ENCODE measurements around the gene DNAH5. TPM values are rescaled to one million over a fixed set of nuclear protein-coding genes. Genes with fewer than 3 reads are reported as not detected.

DNAH5 gene
- total RNA-seq, 1 donor from 2014 or later, result 0.20 TPM

DNA sequence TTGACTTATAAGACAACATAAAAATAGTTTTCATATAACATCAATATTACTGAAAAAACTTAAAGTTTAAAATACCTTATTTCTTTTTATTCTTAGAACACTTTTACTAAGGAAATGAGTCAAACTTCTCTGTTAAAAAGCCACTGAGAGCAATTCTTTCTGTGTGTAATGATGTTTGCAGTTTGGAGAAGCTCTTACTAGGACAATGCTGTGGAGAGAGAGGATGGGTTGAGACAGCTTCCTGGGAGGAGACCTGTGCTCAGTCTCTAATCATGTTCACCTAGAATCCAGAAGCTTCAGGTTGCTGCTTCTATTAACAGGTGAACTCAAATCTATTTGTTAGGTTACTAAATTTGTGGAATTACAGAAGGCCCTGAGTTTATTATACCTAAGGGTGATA, 198.5 kb downstream of the DNAH5 start:
- no peak overlapping the region for H3K4me3 Mint-ChIP-seq (ENCODE audit: unreplicated experiment)
- DNase-seq, result no peak
- no peak overlapping the region for H3K27ac Mint-ChIP-seq (ENCODE audit: unreplicated experiment)
- no peaks in the 10 kb centered on the region for H3K9me3 Mint-ChIP-seq (ENCODE audit: unreplicated experiment)
- TF ChIP-seq, protein P1, sequence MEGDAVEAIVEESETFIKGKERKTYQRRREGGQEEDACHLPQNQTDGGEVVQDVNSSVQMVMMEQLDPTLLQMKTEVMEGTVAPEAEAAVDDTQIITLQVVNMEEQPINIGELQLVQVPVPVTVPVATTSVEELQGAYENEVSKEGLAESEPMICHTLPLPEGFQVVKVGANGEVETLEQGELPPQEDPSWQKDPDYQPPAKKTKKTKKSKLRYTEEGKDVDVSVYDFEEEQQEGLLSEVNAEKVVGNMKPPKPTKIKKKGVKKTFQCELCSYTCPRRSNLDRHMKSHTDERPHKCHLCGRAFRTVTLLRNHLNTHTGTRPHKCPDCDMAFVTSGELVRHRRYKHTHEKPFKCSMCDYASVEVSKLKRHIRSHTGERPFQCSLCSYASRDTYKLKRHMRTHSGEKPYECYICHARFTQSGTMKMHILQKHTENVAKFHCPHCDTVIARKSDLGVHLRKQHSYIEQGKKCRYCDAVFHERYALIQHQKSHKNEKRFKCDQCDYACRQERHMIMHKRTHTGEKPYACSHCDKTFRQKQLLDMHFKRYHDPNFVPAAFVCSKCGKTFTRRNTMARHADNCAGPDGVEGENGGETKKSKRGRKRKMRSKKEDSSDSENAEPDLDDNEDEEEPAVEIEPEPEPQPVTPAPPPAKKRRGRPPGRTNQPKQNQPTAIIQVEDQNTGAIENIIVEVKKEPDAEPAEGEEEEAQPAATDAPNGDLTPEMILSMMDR (IDR thresholded peaks at IDR 0.05; ENCODE audit: partially characterized antibody, unreplicated experiment), result no peak
- H3K27me3 Mint-ChIP-seq (ENCODE audit: unreplicated experiment), result no peaks in the 10 kb centered on the region
- H3K4me1 Mint-ChIP-seq (ENCODE audit: low read depth, unreplicated experiment), result no peaks in the 10 kb centered on the region
- H3K36me3 Mint-ChIP-seq (ENCODE audit: unreplicated experiment), result no peaks in the 10 kb centered on the region

DNA sequence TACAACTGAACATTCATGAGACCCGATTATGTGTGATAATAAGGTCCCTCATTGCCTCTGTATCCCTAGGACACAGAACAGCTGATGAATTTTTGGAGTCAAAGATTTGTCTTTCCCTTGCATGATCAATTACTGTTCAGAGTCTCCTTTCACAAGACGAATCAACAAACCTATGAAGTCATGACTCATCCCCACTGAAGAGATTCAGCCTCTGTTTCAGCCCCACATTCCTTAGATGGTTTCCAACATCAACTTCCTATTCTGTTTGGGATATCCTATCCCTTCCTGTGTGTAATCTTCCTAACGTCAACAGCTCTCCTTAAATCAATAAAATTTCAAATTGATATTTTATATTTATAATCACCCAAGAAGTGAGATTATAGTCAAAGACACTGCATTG, 199.0 kb downstream of the DNAH5 start:
- Mint-ChIP-seq H3K27me3 (ENCODE audit: unreplicated experiment) (no peaks in the 10 kb centered on the region), H3K27ac (ENCODE audit: unreplicated experiment) (no peak overlapping the region), H3K4me3 (ENCODE audit: unreplicated experiment) (no peak overlapping the region), H3K4me1 (ENCODE audit: low read depth, unreplicated experiment) (peaks cover 2% of the 10 kb centered on the region), H3K36me3 (ENCODE audit: unreplicated experiment) (no peaks in the 10 kb centered on the region), H3K9me3 (ENCODE audit: unreplicated experiment) (peaks cover 2% of the 10 kb centered on the region)
- no peak for DNase-seq
- TF ChIP-seq, protein P1 (IDR thresholded peaks at IDR 0.05; ENCODE audit: partially characterized antibody, unreplicated experiment), result no peak

DNA sequence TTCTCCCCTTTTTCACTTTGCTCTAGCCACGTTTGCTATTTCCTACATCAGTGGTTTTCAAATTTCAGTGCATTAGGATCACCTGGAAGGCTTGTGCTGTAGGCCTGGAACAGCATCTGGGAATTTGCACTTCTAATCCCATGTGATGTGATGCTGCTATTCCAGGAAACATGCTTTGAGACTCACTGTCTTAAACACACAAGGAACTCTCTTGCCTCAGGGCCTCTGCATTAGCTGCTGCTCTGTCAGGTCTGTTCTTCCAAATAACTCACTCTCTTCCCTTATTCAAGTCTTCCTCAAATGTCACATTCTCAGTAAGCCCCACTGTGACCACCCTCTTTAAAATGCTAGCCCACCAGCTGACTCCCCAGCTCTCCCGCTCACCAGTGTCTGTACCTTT, 204.0 kb downstream of the DNAH5 start:
- H3K36me3 Mint-ChIP-seq (ENCODE audit: unreplicated experiment), result no peaks in the 10 kb centered on the region
- H3K4me1 Mint-ChIP-seq (ENCODE audit: low read depth, unreplicated experiment), result peaks cover 2% of the 10 kb centered on the region
- TF ChIP-seq, protein P1 (IDR thresholded peaks at IDR 0.05; ENCODE audit: partially characterized antibody, unreplicated experiment), result no peak
- no peak overlapping the region for H3K4me3 Mint-ChIP-seq (ENCODE audit: unreplicated experiment)
- no peaks in the 10 kb centered on the region for H3K27me3 Mint-ChIP-seq (ENCODE audit: unreplicated experiment)
- no peak for DNase-seq
- no peak overlapping the region for H3K27ac Mint-ChIP-seq (ENCODE audit: unreplicated experiment)
- H3K9me3 Mint-ChIP-seq (ENCODE audit: unreplicated experiment), result peaks cover 2% of the 10 kb centered on the region

DNA sequence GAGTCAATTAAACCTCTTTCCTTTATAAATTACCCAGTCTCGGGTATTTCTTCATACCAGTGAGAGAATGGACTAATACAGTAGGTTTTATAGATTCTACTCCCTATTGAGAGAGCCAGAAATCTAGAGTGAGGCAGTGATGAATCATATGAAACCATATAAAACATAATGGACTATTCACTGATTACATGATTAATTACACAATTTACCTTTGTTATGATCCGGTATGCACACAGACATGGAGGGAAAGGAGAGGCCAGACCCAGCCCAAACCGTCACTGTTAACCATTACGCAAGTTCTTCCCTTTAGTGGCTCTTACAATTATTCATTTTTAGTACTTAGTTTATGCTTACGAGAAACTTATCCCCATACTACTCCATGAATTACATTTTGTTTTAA, 205.0 kb downstream of the DNAH5 start:
- H3K27ac Mint-ChIP-seq (ENCODE audit: unreplicated experiment), result no peak overlapping the region
- TF ChIP-seq, protein P1 (IDR thresholded peaks at IDR 0.05; ENCODE audit: partially characterized antibody, unreplicated experiment), result no peak
- H3K36me3 Mint-ChIP-seq (ENCODE audit: unreplicated experiment), result no peaks in the 10 kb centered on the region
- peaks cover 3% of the 10 kb centered on the region for H3K9me3 Mint-ChIP-seq (ENCODE audit: unreplicated experiment)
- no peak overlapping the region for H3K4me3 Mint-ChIP-seq (ENCODE audit: unreplicated experiment)
- no peaks in the 10 kb centered on the region for H3K27me3 Mint-ChIP-seq (ENCODE audit: unreplicated experiment)
- no peak for DNase-seq
- H3K4me1 Mint-ChIP-seq (ENCODE audit: low read depth, unreplicated experiment), result peaks cover 2% of the 10 kb centered on the region

DNA sequence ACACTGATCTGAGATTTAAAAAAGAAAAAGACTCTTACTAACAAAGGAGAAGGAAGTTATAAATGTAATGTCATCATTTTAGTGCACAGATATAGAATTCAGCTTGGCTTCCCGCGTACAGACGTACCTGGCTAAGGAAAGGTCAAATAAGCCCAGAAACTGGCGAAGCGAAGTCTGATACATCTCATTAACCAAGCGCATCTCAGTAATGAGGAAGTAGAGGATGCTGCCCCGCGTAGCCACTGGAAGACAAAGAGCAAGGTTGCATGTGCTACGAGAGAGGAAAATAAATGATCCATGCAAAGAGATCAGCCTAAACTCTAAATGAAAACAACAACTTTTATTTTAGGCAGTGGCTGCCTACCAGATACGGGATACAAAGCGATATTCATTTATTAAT, 208.8 kb downstream of the DNAH5 start:
- Mint-ChIP-seq H3K4me3 (ENCODE audit: unreplicated experiment) (no peak overlapping the region), H3K27me3 (ENCODE audit: unreplicated experiment) (no peaks in the 10 kb centered on the region), H3K4me1 (ENCODE audit: low read depth, unreplicated experiment) (peaks cover 2% of the 10 kb centered on the region), H3K27ac (ENCODE audit: unreplicated experiment) (no peak overlapping the region), H3K36me3 (ENCODE audit: unreplicated experiment) (no peaks in the 10 kb centered on the region), H3K9me3 (ENCODE audit: unreplicated experiment) (peaks cover 2% of the 10 kb centered on the region)
- no peak for DNase-seq
- TF ChIP-seq, protein P1 (IDR thresholded peaks at IDR 0.05; ENCODE audit: partially characterized antibody, unreplicated experiment), result no peak
